Measurements from ENCODE around the gene PLB1. TPM values are rescaled to one million over a fixed set of nuclear protein-coding genes. Genes with fewer than 3 reads are reported as not detected.

The PLB1 gene
- total RNA-seq, 2 experiments from 2014 or later = 1.3 to 1.6 TPM

- Mint-ChIP-seq H3K4me1 (ENCODE audit: low read depth) (peaks cover 20% of the 10 kb centered on the region), H3K27ac (peak overlapping the region; percentile 86), H3K27me3 (no peaks in the 10 kb centered on the region), H3K9me3 (no peaks in the 10 kb centered on the region), H3K4me3 (peak overlapping the region; percentile 95), H3K36me3 (ENCODE audit: low read depth) (no peaks in the 10 kb centered on the region)
- ChIA-PET CTCF (interaction anchor here (0.6 to 2.6 kb wide), 60 partner anchors 9 to 863 kb away, joined by 3 to 43 read pairs (median 4); partner anchors contain the start of genes PPP1CB, SPDYA, TRMT61B and WDR43), POLR2A (interaction anchor here (0.9 to 2.8 kb wide), 9 partner anchors 20 to 328 kb away, joined by 3 to 11 read pairs (median 5); partner anchors contain the start of genes PPP1CB, TRMT61B and WDR43)
- intact Hi-C loops (cut with DNase I, micrococcal nuclease) = loop anchor here (1.0 to 10.0 kb wide), 13 partner anchors 28 to 631 kb away; partner anchors contain the start of genes WDR43 (in 2 of the 2), PPP1CB (in 1 of the 2) and SPDYA (in 1 of the 2)
- DNase-seq = peak; percentile 77 to 95 (median 88)
- Histone ChIP-seq H3K27me3 (ENCODE audit: control insufficient read depth in 1 of 2, insufficient read depth in 2 of 2, low read length in 2 of 2) (no peaks in the 10 kb centered on the region), H3K27ac (ENCODE audit: low read depth in 1 of 2, low read length in 2 of 2) (peak overlapping the region in 1 of 2 donors; percentile 3), H3K4me1 (ENCODE audit: insufficient read depth, low read length) (peaks cover 19% of the 10 kb centered on the region), H3K36me3 (ENCODE audit: insufficient read depth, low read length) (no peaks in the 10 kb centered on the region), H3K4me3 (ENCODE audit: low read length) (peak overlapping the region; percentile 68), H3K9me3 (ENCODE audit: control insufficient read depth in 1 of 2, insufficient read depth in 1 of 2, low read length in 2 of 2) (no peaks in the 10 kb centered on the region)
- peak; percentile 97 for ATAC-seq (ENCODE audit: poor library complexity)
- TF ChIP-seq, protein P1, sequence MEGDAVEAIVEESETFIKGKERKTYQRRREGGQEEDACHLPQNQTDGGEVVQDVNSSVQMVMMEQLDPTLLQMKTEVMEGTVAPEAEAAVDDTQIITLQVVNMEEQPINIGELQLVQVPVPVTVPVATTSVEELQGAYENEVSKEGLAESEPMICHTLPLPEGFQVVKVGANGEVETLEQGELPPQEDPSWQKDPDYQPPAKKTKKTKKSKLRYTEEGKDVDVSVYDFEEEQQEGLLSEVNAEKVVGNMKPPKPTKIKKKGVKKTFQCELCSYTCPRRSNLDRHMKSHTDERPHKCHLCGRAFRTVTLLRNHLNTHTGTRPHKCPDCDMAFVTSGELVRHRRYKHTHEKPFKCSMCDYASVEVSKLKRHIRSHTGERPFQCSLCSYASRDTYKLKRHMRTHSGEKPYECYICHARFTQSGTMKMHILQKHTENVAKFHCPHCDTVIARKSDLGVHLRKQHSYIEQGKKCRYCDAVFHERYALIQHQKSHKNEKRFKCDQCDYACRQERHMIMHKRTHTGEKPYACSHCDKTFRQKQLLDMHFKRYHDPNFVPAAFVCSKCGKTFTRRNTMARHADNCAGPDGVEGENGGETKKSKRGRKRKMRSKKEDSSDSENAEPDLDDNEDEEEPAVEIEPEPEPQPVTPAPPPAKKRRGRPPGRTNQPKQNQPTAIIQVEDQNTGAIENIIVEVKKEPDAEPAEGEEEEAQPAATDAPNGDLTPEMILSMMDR (IDR thresholded peaks at IDR 0.05) = peak; percentile 100
Measured at GRCh38 chr2:28566521-28567041, 70.7 kb downstream of the PLB1 start.

DNA sequence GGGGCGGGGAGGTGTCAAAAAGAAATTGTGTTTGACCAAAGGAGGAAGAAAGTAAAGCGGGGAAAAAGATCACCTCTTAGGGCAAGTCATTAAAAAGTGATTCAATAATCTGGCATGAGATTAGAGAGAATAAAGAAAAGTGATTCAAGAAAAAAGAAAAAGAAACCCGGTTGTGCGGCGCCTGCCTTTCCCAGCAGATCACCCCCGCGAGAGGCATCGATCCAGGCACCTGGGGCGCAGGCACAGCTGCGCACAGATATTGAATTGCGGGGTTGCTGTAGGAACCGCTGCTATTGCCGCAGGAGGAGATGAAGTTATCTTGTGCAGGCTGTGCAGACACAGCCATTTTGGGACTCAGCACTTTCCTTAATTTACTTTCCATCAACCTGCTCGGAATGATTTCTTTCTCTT lies 71.2 kb downstream of the PLB1 start:
- Histone ChIP-seq H3K9me3 (ENCODE audit: control insufficient read depth in 1 of 2, insufficient read depth in 1 of 2, low read length in 2 of 2) (no peaks in the 10 kb centered on the region), H3K4me1 (ENCODE audit: insufficient read depth, low read length) (peaks cover 19% of the 10 kb centered on the region), H3K36me3 (ENCODE audit: insufficient read depth, low read length) (no peaks in the 10 kb centered on the region), H3K27ac (ENCODE audit: low read depth in 1 of 2, low read length in 2 of 2) (no peak overlapping the region), H3K27me3 (ENCODE audit: control insufficient read depth in 1 of 2, insufficient read depth in 2 of 2, low read length in 2 of 2) (no peaks in the 10 kb centered on the region), H3K4me3 (ENCODE audit: low read length) (peak overlapping the region; percentile 68)
- peak overlapping the region; percentile 86 for H3K27ac Mint-ChIP-seq
- peak overlapping the region; percentile 95 for H3K4me3 Mint-ChIP-seq
- intact Hi-C loops (cut with DNase I, micrococcal nuclease) = loop anchor here (1.0 to 10.0 kb wide), 12 partner anchors 27 to 630 kb away; partner anchors contain the start of genes WDR43 (in 2 of the 2), PPP1CB (in 1 of the 2) and SPDYA (in 1 of the 2)
- no peaks in the 10 kb centered on the region for H3K27me3 Mint-ChIP-seq
- H3K9me3 Mint-ChIP-seq = no peaks in the 10 kb centered on the region
- ATAC-seq (ENCODE audit: poor library complexity) (peak; percentile 42), DNase-seq (peak in 8 of 14 experiments; percentile 13 to 69 (median 30))
- TF ChIP-seq, protein P1 (IDR thresholded peaks at IDR 0.05) = peak; percentile 72
- peaks cover 20% of the 10 kb centered on the region for H3K4me1 Mint-ChIP-seq (ENCODE audit: low read depth)
- H3K36me3 Mint-ChIP-seq (ENCODE audit: low read depth) = no peaks in the 10 kb centered on the region
- CTCF ChIA-PET = interaction anchor here (0.6 to 2.6 kb wide), 58 partner anchors 9 to 343 kb away, joined by 3 to 43 read pairs (median 4); partner anchors contain the start of genes PPP1CB, SPDYA, TRMT61B and WDR43
- POLR2A ChIA-PET = interaction anchor here (0.9 to 2.8 kb wide), 9 partner anchors 20 to 327 kb away, joined by 3 to 11 read pairs (median 5); partner anchors contain the start of genes PPP1CB, TRMT61B and WDR43

DNA sequence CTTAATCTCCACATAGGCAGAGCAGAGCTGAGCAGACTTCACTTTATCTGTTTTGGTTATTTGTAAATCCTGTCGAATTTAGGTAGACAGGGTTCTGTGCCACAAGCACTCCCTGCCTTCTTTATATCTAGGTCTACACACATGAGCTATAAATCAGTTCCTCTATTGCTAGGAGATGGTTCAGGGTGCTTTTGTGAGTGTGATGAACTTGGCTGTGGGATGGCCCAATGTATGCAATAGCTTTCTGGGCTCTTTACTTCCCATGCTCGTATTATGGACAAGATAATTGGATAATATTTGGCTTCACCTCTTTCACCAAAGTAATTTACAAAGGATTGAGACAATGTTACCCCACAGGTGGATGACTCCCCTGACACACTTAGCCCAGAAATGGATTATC lies 72.2 kb downstream of the PLB1 start:
- peaks cover 20% of the 10 kb centered on the region for H3K4me1 Mint-ChIP-seq (ENCODE audit: low read depth)
- Histone ChIP-seq H3K36me3 (ENCODE audit: insufficient read depth, low read length) (no peaks in the 10 kb centered on the region), H3K4me1 (ENCODE audit: insufficient read depth, low read length) (peaks cover 17% of the 10 kb centered on the region), H3K9me3 (ENCODE audit: control insufficient read depth in 1 of 2, insufficient read depth in 1 of 2, low read length in 2 of 2) (no peaks in the 10 kb centered on the region), H3K27ac (ENCODE audit: low read depth in 1 of 2, low read length in 2 of 2) (no peak overlapping the region), H3K4me3 (ENCODE audit: low read length) (no peak overlapping the region), H3K27me3 (ENCODE audit: control insufficient read depth in 1 of 2, insufficient read depth in 2 of 2, low read length in 2 of 2) (no peaks in the 10 kb centered on the region)
- no peak for ATAC-seq (ENCODE audit: poor library complexity)
- TF ChIP-seq, protein P1 (IDR thresholded peaks at IDR 0.05) = no peak
- DNase-seq = no peak
- H3K27ac Mint-ChIP-seq = no peak overlapping the region
- ChIA-PET CTCF (interaction anchor here (1.0 to 2.6 kb wide), 4 partner anchors 26 to 884 kb away, joined by 3 to 43 read pairs (median 18); no protein-coding TSS in a partner anchor), POLR2A (interaction anchor here (1.0 to 2.8 kb wide), 5 partner anchors 19 to 218 kb away, joined by 3 to 10 read pairs (median 3); partner anchors contain the start of gene PPP1CB)
- no peaks in the 10 kb centered on the region for H3K9me3 Mint-ChIP-seq
- H3K27me3 Mint-ChIP-seq = no peaks in the 10 kb centered on the region
- H3K36me3 Mint-ChIP-seq (ENCODE audit: low read depth) = no peaks in the 10 kb centered on the region
- H3K4me3 Mint-ChIP-seq = peak overlapping the region; percentile 80
- intact Hi-C loops (cut with DNase I, micrococcal nuclease) = loop anchor here (5.0 to 10.0 kb wide), 9 partner anchors 244 to 629 kb away; partner anchors contain the start of genes WDR43 (in 2 of the 2) and SPDYA (in 1 of the 2)

Measured in CD4-positive, alpha-beta T cell (primary cell).